Stimulated activated CD8-positive, alpha-beta memory T cell treated with anti-CD3 and anti-CD28 coated beads, Interleukin-2, amount 100 ng/mL, for 1 hour (primary cell): ENCODE measurements around the gene SORL1-AS1.

Source experiments
- DNase-seq, 2 donors: peaks; one replicate each; pipeline ENCODE4 v3.0.0-alpha.2; 2020; ENCODE audit warnings: low read depth in 2 of 2

Gene SORL1-AS1

GRCh38 chr11:121476379-121477032 lies 23.7 kb upstream of the SORL1-AS1 start:
- DNase-seq: no peak

DNA sequence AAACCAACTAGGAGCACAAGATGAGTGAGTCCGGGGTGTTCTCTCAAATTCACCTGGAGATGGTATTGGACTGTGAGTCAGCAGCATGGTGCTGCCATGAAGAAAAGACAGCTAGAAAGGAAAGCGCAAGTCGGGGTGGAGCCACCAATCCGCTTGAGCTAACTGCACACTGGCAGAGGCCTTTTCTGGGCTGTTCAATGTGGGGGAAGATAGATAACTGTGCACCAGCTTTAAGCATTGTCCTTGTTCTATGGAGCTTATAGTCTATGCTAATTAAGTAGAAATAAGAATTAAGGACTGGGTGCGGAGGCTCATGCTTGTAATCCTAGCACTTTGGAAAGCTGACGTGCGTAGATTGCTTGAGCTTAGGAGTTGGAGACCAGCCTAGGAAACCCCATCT lies 21.9 kb upstream of the SORL1-AS1 start:
- DNase-seq: no peak

DNA sequence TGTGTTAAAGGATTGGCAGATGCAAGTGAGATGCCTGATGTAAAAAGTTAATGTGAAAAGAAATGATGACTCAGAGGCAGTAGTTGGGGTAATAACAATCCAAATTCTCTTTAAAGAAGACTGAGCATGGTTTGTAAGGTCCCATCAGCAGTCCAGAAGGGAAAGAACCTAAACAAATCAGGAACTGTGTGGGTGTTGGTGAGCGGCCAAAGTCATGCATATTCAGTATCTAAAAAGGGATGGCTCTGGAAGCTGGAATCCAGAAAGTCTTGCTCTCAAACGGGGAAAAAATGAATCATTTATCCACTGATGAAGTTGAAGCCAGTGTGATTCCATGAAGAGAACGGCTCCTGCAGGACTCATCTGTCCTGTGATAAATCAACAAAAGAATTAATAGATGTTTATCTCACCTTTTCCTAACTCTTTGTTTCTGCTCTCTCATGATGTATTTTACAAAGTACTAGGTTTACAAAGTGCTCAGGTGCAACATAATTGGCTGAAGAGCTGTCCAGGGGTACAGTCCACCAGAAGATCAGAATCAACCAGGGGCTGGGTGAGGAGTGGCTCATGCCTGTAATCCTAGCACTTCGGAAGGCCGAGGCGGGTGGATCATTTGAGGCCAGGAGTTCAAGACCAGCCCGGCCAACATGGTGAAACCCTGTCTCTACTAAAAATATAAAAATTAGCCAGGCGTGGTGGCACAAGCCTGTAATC lies 20.5 kb upstream of the SORL1-AS1 start:
- no peak for DNase-seq

- no peak for DNase-seq
These were observed 19.5 kb upstream of the SORL1-AS1 start for GRCh38 chr11:121472312-121472711.

DNA sequence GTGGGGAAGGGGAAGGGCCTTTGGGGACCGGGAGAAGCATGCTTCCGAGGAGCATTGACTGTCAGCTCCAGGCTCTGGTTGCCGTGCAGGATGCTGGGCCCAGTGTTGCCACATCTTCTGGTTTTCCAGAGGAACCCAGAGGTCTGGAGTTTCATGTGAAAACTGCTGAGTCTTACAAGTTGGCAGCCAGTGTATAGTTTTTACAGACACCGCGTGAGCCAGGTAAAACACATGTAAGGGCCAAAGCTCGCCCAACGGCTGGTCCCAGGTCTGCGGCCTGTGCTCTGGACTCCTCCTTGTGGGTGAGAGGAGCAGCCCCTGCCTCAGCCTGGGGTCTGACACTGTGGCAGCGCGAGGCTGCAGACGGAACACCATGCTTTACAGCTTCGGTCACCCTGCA lies 18.4 kb upstream of the SORL1-AS1 start:
- DNase-seq: no peak

DNA sequence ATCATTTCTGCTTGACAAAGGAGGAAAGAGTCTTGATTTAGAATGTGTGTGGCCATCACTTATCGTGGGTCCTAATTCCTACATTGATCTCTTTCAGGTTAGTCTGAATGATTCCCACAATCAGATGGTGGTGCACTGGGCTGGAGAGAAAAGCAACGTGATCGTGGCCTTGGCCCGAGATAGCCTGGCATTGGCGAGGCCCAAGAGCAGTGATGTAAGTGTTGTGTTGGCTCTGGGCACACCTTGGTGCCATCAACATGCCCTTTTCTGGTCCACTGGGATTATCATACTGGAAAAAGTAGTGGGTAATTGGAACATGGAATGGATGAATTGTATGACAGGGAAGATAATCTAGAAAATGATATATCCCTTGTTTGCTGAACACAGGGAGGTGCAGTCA lies 17.1 kb upstream of the SORL1-AS1 start:
- DNase-seq: no peak

- peak in 1 of 2 donors; percentile 59 for DNase-seq
These were observed 15.2 kb upstream of the SORL1-AS1 start for GRCh38 chr11:121467965-121468364.

DNA sequence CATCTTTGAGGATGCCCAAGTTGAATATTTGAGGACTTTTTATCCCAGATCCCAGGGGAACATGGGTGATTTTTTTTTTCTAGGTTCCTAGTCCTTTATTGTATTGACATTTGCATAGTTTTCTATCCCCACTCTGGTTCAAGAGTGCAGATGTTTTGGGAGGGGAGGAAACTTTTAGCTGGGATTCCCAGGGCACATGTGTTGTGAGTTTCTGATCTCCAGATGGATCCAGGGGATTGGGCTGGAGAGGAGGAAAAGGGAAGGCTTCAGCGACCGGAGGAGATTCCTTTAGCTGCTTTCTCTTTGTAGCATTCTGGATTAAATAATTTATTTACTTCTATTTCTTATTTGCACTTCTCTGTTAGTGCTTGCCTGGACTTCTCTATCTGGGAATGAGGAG lies 14.7 kb upstream of the SORL1-AS1 start:
- no peak for DNase-seq

DNA sequence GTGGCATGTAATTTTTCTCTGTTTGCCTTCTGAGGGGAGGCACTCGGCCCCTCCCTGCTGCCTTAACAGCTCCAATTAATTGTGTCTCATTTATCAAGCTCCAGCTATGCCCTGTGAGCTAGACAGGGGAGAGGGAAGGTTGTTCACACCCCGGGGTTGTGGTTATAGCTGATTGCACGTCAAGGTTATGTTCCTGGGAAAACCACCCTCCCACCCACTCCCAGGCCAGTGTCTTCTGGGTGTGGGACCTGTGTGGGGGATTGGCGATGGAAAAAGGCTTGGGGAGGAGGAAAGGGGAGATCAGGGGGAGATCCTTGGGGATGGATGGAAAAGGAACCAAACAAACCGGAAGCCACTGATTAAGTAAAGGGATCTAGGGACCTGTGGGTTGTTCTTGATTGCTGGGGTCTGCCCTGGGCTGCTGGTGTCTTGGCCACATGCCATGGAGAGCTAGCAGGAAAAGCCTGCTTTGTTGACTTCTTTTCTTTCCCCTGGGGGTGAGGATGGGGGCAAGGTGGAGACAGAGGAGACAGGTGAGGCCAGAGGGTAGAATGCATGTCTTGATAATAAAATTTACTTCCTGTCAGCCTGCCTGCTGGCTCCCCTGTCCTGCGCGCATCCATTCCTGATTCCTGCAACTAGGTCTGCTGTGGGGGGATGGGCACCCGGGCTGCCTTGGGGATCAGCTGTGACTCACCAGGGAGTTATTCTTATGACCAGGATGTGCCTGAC lies 13.5 kb upstream of the SORL1-AS1 start:
- DNase-seq: no peak

DNA sequence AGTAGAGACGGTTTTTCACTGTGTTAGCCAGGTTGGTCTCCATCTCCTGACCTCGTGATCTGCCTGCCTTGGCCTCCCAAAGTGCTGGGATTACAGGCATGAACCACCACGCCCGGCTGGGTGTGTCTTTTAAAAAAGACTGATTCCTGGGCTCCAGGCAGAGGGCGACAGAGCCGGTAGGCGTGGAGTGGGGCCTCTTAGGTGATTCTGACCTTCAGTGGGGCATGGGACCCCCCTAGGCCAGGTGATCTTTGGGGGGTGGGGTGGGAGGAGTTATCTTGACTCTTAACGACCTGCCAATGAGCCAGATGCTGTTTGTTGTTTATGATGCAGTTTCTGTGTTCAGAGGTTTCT lies 12.9 kb upstream of the SORL1-AS1 start:
- DNase-seq: no peak

GRCh38 chr11:121464352-121464946 lies 11.7 kb upstream of the SORL1-AS1 start:
- DNase-seq: peak in 1 of 2 donors; percentile 55

DNA sequence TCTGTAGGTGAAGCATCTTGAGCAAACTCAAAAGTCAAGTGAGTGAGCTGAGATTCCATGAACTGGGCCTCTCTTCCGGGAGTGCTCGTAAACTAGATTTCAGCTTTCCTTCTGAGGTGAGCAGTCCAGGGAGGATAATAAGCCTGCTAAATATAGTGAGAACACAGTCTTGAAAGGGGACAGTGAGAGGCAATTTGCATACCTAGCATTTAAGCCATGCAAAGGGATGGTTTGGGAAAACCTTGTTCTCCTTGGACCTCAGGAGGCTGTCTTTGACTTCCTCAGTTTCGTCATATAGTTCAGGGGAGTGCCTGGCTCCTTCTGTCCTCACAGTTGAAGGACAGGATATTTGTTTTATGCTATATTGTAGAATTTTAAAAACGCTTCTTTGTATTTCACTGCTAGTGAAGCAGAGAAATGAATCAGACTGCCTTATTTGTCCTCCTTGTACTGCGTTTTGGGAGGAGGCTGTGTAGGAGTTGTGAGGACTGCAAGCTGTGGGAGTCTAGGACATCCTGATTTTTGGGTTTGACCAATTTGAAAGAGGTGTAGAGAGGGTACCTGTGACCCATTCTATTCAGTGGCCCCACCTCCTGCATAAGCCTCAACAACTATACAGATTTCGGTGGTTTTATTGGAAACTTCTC lies 11.0 kb upstream of the SORL1-AS1 start:
- no peak for DNase-seq

- no peak for DNase-seq
These were observed 9.1 kb upstream of the SORL1-AS1 start for GRCh38 chr11:121461843-121462242.

DNA sequence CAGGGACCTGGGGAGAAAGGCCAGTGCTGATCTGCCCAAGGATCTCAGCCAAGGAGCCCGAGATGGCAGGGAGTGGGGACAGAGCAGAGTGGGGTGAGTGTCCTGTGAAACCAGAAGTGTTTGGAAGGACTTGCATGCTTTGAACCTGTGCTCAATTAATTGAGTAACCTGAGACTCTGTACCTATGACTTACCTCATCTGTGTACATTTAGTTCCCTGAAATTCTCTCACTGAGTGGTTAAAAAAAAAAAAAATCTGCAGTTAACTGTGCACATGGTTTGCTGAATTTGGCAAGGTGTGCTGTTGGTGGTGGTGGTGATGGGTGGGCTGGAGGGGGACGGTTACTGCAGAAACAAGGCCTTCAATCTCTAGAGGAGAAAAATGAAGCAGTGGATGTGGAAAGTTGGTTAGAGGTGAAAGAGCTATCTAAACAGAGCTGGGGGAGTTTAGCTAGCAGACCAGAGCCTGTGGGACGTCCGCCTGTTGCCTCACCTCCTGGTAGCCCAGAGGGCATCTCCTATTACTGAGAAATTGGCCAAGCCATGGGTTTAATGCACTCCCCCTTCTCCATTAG lies 8.3 kb upstream of the SORL1-AS1 start:
- no peak for DNase-seq

DNA sequence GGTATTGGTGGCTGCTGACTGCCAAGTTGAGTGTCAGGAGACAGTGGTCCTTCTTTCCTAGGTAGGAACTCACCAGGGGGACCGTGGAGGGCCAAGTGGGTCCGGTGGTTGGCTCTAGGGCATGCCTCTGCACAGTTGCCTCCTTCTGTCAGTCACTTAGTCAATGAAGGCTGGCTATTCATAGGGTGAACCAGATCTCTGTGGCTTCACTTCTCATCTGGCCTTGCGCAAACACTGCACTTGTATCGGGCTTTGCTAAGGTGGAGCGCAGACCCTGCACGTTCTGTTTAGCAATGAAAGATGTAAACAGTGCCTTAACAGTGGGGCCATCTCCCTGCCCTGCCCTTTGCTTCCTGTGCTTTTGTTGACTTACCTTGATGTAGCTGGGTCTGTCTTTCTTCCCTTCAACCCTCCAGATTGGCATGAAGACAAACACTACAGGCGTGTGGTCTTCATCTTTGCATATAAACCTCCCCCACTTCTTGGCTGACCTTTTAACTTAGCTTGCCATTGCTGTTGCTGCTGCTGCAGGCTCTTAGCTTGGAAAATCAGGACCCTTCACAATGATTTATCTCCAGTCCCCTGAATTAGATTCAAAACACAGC lies 6.7 kb upstream of the SORL1-AS1 start:
- no peak for DNase-seq

GRCh38 chr11:121458551-121458950 lies 5.8 kb upstream of the SORL1-AS1 start:
- DNase-seq: no peak

GRCh38 chr11:121456816-121457431 lies 4.2 kb upstream of the SORL1-AS1 start:
- DNase-seq: no peak

GRCh38 chr11:121456151-121456550 lies 3.4 kb upstream of the SORL1-AS1 start:
- no peak for DNase-seq

DNA sequence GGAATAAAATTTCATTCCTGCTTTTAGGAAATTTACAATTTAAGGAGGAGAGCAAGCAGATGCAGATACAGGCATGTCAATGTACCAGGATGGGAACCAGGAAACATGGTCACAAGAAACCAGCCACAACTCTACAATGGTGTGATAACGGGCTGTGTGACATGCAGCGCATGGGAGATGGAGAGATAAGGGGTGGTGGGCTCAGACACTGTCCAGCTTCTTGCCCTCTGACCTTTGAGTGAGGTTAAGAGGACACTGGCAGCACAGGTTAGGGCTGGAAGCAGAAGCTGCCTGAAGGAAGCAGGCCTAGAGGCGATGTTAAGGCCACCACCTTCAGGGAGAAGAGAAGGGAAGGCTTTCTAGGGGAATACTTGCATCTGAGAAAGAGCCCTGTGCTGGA lies 2.3 kb upstream of the SORL1-AS1 start:
- no peak for DNase-seq

- no peak for DNase-seq
These were observed 977 bp upstream of the SORL1-AS1 start for GRCh38 chr11:121453589-121454299.
